PFSK-1 (cell line): Measurements from ENCODE around the gene GINM1.

Experiments
- POLR2AphosphoS5 ChIP-seq: IDR thresholded peaks from 2 replicates; pipeline ENCODE4 v1.6.1; 2012; ENCODE audit warnings: low read depth, mild to moderate bottlenecking, control low read depth, low read length, moderate library complexity
- SIN3A ChIP-seq: IDR thresholded peaks from 2 replicates; pipeline ENCODE4 v1.6.1; 2012; ENCODE audit warnings: mild to moderate bottlenecking, low read length, moderate library complexity, borderline replicate concordance; ENCODE audit not compliant: insufficient read depth
- TF ChIP-seq, protein P1 (sequence below), 2 experiments: IDR thresholded peaks; 2 replicates each; pipeline versions ENCODE4 v1.6.1 to v1.8.0; 2011 to 2012; ENCODE audit warnings: low read depth in 2 of 2, low read length in 2 of 2, control low read depth in 1 of 2, inconsistent platforms in 1 of 2, mild to moderate bottlenecking in 1 of 2, moderate library complexity in 1 of 2; ENCODE audit not compliant: insufficient read depth in 1 of 2

DNA sequence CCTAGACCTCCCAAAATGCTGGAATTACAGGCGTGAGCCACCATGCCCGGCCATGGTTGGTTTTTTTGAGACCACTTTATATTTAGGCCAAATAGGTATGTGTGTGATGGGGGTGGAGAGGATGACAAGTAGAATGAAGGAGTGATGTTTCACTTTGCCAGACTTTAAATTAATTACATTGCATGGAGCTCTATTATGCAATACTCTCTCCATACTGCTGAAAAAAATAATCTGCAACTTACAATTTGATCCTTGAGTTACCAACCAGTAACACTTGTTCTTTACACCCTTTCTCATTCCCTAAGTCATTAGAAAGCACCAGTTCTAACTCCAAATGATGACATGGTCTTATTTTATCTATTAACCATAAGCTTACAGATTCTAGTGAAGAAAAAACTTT lies 26.8 kb downstream of the GINM1 start:
- TF ChIP-seq, protein P1, sequence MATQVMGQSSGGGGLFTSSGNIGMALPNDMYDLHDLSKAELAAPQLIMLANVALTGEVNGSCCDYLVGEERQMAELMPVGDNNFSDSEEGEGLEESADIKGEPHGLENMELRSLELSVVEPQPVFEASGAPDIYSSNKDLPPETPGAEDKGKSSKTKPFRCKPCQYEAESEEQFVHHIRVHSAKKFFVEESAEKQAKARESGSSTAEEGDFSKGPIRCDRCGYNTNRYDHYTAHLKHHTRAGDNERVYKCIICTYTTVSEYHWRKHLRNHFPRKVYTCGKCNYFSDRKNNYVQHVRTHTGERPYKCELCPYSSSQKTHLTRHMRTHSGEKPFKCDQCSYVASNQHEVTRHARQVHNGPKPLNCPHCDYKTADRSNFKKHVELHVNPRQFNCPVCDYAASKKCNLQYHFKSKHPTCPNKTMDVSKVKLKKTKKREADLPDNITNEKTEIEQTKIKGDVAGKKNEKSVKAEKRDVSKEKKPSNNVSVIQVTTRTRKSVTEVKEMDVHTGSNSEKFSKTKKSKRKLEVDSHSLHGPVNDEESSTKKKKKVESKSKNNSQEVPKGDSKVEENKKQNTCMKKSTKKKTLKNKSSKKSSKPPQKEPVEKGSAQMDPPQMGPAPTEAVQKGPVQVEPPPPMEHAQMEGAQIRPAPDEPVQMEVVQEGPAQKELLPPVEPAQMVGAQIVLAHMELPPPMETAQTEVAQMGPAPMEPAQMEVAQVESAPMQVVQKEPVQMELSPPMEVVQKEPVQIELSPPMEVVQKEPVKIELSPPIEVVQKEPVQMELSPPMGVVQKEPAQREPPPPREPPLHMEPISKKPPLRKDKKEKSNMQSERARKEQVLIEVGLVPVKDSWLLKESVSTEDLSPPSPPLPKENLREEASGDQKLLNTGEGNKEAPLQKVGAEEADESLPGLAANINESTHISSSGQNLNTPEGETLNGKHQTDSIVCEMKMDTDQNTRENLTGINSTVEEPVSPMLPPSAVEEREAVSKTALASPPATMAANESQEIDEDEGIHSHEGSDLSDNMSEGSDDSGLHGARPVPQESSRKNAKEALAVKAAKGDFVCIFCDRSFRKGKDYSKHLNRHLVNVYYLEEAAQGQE (IDR thresholded peaks at IDR 0.05; ENCODE audit: insufficient read depth in 1 of 2, low read depth in 2 of 2, low read length in 2 of 2), result no peak
- TF ChIP-seq SIN3A, result no peak
- no peak; the same call in 1 of the 2 replicates for TF ChIP-seq POLR2AphosphoS5
